IPS-11a (cell line): ENCODE data around the gene ACTL8.

Source experiments
- H3K4me3 ChIP-seq: one replicate; pipeline ENCODE4 v1.5.1; 2013; ENCODE audit warnings: low read depth, low read length, control low read depth

Gene ACTL8

DNA sequence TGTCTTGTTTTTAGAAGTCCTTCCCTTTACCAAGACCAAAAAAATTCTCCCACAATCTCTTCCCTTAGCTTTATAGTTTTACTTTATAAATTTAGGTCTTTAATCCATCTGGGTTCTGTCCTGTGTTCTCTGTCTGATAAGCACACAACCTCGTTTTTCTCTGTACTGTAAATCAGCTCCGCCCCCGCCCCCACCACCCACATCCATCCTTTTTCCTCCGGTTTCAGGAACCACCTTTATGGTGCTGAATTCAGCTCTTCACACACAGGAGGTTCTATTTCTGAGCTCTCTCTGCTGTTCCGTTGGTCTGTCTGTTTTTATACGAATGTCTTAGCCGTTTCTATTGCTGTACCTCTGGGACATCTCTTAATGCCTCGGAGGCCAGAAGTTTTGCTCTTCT is 44.5 kb downstream of the ACTL8 start:
- H3K4me3 ChIP-seq: no peak overlapping the region

DNA sequence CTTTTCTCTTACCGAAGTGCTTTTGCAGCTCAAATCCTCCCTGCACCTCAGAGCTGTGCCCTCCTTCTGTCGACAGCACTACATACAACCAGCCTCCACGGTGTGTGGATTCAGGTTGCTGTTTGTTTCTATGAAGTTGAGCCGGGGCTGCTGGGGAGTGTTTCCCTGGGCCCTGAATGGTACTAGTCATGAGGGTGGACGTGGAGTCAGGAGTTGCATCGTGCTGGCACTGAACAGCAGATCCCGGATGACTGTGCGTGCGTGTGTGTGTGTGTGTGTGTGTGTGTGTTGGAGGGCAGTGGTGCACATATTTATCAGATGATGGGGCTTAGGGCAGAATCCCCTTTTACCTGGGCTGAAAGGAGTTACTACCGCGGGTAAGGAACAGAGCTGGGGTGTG is 47.0 kb downstream of the ACTL8 start:
- no peak overlapping the region for H3K4me3 ChIP-seq

DNA sequence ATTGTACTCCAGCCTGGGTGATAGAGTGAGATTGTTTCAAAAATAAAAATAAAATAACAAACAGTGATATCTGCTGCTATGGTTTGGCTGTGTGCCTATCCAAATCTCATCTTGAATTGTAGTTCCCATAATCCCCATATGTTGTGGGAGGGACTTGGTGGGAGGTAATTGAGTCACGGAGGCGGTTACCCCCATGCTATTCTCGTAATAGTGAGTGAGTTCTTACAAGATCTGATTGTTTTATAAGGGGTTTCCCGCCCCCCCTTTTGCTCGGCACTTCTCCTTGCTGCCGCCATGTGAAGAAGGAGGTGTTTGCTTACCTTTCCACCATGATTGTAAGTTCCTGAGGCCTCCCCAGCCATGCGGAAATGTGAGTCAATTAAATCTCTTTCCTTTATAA is 47.8 kb downstream of the ACTL8 start:
- no peak overlapping the region for H3K4me3 ChIP-seq

DNA sequence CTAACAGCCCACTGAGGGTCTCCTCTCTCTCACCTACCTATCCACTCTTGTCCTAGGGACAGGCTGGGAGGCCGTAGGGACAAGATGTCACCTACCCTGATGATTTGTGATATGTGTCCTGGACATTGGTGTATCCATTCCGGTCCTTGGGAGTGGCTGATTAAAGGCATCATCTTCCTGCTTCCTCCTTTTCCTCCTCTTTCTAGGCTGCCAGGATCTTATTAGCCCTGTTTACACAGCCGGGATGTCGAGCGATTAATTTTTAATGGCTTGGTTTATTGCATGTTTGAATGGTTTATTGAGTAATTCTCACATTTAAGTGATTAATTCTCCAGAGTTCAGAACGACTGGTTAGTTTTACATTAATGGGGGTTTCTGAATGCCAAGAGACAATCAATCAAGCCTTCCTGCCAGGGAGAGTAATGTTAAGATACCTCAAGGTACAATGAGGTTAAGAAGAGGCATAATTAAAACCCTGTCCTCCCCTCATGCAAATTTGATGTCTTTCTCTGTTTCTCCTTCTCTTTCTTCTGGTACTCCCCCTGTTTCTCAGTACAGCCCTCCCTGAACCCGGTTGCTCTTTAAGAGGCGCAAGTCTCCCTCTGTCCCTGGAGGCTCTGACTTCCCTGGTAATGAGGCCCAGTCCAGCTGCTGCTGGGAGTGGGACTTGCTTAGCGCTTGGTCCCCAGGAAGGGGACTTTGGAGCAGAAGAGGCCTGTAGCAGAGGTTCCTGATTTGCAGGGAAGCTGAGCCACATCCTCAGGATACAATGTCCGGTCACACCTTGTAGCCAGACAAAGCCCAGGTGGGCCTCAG is 50.9 kb downstream of the ACTL8 start:
- H3K4me3 ChIP-seq: no peak overlapping the region

DNA sequence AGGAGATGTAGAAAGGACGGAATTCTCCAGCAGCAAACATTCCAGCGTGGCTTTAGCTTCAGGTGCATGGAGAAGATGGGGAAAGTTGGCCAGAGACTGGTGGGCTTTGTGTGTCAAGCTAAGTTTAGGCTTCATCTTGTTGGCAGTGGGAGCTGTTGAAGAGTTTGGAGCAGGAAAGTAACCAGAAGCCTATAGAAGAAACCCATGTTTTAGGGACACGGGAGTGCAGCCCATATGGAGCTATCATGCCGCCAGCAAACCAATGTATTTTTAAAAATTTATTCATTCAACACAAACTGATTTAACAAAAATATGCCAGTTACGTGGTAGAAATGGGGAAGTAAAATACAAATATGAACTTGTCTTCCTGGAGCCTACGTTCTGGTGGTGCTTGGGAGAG is 53.7 kb downstream of the ACTL8 start:
- H3K4me3 ChIP-seq: no peak overlapping the region

DNA sequence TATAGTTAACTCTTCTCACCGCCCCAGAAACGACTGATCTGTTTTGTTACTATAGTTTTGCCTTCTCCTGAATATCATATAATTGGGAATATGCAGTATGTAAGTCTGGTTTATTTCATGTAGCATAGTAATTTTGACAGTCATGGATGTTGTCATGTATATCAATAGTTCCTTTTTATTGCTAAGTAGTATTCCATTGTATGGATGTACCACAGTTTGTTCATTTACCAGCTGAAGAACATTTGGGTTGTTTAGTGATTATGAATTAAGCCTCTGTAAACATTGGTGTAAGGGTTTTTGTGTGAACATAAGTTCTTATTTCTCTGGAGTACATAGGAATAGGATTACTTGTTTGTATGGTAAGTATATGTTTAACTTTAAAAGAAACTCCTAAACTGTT is 55.5 kb downstream of the ACTL8 start:
- no peak overlapping the region for H3K4me3 ChIP-seq

DNA sequence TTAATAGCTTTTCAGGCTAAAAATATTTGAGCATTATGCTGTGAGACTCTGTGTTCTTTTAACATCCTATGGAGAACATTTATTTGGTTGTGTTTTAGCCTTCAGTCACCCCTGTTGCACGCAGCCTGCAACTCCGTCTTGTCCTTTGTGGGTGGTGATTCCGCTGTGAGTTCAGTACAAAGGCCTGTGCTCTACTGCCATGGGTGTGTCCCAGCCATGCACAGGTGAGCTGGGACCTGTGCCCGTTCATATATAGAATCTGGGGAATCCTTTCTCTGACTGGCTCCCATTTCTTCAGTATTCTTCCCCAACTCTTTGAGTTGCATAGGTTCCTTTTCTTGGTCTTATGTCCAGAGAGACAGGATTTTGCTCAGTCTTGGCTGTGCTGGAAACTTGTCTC is 61.4 kb downstream of the ACTL8 start:
- H3K4me3 ChIP-seq: no peak overlapping the region

DNA sequence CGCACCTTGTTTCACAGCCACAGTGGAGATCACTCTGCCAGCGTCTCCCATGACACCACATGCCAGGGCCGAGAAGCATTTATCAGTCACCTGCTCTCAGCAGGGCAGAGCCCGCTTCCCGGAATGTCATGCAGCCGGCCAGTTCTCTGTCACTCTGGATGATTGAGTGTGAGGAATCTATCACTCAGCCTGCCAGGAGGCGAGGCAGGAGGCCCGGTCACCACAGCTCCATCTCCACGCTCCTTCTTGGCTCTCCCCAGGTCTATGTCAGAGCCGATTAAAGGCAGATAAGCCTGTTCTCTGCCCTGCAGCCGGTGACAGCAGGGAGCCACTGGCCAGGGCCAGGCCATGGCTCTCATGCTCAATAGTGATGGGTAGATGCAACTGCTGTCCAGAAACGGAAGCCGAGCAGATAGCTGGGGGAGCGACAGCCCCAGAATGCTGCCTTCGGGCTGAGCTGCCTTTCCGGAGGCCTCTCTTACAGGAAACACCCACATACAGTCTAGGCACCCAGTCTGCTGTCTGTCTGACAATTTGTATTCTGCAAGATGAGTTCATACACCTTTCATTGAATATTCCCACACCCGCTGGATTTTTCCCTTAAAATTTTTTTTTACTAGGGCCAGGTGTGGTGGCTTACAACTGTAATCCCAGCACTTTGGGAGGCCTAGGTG is 64.1 kb downstream of the ACTL8 start:
- H3K4me3 ChIP-seq: no peak overlapping the region

DNA sequence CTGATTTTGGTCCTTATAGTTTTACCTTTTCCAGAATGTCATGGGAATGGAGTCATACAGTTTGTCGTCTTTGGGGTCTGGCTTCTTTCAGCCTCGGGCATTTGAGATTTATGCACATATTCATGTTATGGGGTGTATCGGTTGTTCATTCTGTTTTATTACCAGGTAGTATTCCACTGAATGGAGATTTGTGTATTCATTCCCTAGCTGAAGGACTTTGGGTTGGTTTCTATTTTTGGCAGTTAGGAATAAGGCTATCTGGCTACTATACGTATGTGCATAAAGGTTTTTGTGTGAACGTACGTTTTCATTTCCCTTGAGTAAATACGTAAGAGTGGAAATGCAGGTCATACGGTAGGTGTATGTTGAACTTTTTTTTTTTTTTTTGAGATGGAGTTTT is 65.1 kb downstream of the ACTL8 start:
- no peak overlapping the region for H3K4me3 ChIP-seq

DNA sequence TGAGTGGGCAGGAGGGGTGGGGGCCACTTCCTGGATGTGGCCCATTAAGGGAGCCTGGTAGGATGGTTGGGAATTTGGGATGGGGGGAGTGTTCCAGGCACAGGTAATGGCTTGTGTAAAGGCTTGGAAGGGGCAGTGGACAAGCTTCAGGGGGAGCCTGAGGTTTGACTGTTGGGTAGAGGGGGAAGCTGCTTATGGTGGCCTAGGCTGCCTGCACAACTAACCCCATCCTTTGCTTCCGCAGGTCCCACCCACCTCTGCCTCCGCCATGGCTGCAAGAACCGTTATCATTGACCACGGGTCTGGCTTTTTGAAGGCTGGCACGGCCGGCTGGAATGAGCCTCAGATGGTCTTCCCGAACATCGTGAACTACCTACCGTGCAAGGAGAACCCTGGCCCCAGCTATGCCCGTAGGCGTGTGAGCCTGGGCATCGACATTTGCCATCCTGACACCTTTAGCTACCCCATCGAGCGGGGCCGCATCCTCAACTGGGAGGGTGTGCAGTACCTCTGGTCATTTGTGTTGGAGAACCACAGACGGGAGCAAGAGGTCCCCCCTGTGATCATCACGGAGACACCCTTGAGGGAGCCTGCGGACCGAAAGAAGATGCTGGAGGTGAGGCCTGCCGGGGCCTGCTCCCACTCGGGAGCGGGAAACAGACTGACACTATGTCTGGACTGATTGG is 67.8 kb downstream of the ACTL8 start:
- H3K4me3 ChIP-seq: no peak overlapping the region

DNA sequence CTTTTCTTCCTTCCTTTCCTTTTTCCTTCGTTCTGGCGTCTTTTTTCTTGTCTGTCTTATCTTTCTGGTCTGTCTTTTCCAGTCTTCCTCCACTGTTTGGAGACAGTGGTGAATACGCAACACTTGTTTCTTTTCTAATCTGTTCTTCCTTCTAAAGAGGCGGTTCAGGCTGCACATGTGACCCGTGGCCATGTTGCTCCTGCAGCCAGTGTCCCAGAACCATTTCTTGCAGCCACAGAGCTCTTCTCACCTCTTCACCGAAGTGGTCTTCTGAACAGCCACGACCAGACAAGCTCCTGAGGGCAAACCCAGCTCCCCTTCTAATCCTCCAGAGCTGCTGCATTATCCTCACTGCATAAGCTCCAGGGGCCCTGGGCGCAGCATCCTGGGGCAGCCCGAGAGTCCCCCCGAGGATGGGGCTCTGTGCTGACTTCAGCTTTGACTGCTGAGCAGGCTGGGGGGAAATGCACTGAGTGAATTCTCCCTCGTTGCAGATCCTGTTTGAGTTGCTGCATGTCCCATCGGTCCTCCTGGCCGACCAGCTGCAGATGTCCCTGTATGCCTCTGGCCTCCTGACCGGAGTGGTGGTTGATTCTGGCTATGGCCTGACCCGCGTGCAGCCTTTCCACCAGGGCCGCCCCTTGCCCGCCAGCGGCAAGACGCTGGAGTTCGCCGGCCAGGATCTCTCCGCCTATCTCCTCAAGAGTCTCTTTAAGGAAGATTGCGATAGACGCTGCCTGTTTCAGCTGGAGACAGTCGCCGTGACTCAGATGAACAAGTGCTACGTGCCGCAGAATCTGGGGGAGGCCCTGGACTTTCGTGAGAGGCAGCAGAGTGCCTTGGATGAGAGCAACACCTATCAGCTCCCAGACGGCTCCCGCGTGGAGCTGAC is 70.4 kb downstream of the ACTL8 start:
- no peak overlapping the region for H3K4me3 ChIP-seq

DNA sequence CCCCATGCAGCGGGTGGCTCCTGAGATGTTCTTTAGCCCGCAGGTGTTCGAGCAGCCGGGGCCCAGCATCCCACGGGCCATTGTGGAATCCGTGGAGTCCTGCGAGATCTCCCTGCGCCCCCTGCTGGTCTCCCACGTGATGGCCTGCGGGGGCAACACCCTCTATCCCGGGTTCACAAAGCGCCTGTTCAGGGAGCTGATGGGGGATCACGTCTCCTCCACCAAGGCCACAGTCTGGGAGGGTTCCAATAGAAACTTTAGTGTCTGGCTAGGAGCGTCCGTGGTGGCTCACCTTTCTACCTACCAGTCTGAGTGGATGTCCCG is 71.0 kb downstream of the ACTL8 start:
- H3K4me3 ChIP-seq: no peak overlapping the region

DNA sequence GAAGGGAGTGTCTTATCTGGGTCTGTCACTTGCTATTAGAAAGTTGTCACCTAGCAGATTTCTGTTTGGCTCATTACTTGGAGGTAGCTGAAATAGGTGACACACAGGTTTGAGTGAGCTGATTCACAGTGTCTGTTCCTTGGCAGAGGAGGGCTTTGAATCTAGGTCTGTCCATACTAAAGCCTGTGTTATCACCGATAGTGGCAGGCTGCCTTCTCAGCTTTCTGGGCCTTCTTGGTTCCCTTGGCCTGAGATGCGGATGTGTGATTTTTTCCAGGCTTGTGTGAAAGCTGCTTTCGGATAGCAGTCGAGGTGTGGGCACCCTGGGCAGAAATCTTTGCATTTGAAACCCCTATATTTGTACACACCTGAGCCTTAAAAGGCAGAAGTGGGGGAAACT is 73.9 kb downstream of the ACTL8 start:
- H3K4me3 ChIP-seq: no peak overlapping the region

DNA sequence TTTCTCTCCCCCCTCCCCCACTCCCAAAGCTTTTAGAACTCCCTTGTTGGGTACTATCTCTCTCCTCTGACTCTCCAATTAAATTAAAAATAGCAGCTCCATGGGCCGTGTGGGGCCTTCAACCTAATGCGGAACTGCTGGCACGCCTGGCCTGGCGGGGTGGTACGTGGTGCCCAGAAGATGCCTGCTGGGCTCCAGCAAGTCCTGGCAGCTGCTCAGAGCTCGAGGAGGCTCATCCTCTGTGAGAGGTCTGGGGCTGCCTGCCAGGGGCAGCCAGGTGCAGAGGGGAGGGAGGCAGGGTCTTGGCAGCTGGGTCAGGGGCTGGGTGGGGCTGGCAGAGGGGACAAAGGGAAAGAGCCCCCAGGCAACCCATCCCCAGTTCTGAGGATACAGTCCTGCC is 74.4 kb downstream of the ACTL8 start:
- H3K4me3 ChIP-seq: no peak overlapping the region

DNA sequence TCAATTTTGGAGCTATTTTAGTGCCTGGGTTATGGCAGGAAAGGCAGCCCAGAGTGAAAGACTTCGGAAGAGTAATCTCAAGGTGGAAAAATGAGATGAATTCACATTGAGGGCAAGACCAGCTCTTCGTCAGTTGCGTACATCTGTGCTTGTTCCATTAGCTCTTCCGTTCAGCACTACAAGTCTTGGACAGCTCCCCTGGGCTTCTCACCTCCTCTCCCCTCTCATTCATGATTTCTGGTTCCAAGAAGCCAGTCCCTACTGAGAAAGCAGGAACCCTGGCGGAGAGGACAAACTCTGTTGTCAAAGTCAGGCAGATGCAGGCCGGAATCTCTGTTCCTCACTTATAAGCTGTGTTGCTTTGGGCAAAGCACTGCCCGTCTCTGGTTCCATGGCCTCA is 76.5 kb downstream of the ACTL8 start:
- no peak overlapping the region for H3K4me3 ChIP-seq

DNA sequence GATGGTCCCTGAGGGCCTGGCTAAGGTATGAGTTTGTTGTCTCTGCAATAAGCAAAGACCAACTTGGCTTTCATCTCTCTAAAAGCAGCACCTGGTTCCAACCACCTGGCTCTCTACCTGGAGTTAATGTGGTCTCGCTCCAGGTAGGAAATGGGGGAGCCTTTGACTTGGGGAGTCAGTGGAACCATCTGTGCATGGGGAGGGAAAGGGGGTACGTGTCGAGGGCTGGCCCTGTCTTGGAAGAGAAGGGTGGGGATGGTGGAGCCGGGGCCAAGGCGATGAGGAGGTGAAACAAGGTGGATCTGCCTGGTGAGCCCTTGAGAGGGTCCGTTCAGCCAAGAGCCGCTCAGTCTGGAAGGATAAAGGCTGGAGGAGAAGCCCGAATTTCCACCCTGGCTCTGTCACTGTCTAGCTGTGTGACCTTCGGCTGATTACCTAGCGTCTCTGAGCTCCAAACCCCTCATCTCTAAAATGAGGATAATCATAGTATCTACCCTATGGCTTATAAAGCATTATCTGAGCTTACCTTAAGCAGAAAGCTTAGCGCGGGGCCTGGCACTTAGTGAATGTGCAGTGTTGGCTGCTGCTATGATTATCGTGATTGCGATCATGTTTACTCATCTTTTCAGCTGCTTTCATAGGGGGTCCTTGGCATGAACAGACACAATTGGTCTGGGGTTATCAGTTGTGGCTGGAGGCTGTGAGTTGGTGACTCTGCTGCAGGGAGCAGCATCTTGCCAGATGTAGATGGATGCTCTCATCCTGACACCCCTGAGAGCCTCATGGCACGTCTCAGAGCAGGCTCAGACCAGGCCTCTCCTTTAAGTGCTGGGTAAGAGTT is 78.7 kb downstream of the ACTL8 start:
- no peak overlapping the region for H3K4me3 ChIP-seq

DNA sequence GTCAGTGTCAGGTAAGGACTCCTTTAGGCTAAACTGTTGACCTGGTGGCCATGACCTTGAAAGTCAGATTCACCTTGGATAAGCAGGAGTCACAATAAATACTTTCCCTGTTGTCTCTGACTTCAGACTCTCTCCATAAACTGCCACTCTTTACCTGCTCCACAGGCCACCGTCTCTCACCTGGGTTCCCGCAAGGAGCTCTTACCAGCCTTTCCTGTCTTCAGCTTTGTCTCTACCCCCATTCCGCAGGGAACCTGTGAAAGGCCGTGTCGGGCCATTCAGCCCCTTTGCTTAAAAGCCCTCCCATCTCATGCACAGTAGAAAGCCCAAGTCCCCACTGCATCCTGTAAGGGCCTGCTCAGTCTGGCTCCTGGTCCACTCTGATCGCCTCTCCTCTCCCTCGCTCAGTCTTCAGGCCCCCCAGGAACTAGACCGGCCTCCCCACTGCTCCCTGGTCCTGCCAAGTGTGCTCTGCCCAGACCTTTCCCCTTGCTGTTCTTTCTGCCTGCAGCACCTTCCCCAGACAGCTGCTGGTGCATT is 79.5 kb downstream of the ACTL8 start:
- no peak overlapping the region for H3K4me3 ChIP-seq

DNA sequence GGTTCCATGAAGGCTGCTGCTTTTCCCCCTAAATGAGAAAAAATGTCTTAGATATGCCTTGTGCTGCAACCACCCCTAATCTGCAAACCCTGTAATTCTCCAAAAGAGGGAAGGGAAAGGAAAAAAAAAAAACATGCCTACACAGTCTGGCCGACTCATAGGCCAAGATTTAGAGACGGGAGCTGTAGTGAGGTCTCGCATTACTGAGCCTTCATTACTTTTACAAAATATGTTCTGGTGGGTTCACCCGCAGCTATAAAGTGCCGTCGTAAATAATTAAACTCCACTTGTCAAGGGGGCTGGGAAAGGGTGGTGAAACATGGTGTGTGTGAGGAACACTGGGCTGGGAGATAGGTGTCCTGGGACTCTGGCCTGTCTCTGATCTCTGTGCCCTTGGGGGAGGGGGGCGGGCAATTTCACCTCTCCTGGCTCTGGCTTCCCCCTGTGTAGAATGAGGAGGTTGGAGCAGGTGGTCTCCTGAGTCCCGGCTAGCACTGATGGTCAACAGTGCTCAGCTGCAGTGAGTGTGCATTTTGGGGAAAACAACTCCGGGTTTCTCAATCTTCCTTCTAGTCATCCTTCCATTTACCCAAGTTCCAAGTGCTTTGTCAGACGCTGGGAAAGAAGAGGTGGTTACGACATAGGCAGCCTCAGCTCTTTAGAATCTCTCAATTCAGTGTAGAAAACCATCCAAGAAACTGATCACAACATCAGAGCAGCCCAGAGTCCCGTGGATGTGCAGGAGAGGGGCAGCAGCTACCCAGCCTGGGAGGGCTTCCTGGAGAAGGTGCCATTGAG is 82.3 kb downstream of the ACTL8 start:
- no peak overlapping the region for H3K4me3 ChIP-seq

DNA sequence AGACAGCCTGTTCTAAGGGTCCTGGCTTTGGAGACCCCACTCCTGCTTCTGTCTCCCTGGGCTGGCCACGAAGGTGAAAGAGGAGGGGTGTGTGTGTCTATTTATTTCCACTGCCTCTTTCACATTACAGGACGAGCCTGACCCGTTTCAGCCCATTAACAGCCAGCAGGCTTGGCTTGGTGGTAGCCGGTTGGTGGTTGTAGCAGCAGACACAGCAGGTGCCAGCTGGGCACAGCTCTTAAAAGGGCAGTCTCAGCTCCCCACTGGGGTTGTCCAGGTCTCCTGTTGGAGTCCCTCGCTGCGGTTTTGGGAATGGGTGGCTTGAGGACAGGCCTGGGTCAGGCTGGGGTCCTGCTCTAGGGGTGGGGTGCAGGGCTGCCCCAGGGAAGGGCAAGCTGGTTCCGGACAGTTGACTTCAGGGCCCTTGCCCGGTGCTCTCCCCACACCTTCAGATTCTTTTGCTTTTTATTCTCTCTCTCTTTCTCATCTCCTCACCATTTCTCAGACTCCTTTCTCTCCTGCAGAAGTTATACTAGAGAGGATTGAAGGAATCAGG is 84.6 kb downstream of the ACTL8 start:
- H3K4me3 ChIP-seq: no peak overlapping the region
